GM18502 (cell line): ENCODE data around the gene CLIC5.
A peak's percentile ranks its signal among the peaks of the same experiment; 100 is the strongest.
"Not testable (repeated sequence)": the region's sequence is repeated elsewhere in the genome, so short reads cannot be mapped to it uniquely, and the experiment has no call there.

Source experiments
- ATAC-seq: cut with Tn5 transposase; IDR thresholded peaks from one replicate; pipeline ENCODE4 v1.9.1; 2021; ENCODE audit warnings: mild to moderate bottlenecking; ENCODE audit not compliant: unreplicated experiment, poor library complexity

The CLIC5 gene

DNA sequence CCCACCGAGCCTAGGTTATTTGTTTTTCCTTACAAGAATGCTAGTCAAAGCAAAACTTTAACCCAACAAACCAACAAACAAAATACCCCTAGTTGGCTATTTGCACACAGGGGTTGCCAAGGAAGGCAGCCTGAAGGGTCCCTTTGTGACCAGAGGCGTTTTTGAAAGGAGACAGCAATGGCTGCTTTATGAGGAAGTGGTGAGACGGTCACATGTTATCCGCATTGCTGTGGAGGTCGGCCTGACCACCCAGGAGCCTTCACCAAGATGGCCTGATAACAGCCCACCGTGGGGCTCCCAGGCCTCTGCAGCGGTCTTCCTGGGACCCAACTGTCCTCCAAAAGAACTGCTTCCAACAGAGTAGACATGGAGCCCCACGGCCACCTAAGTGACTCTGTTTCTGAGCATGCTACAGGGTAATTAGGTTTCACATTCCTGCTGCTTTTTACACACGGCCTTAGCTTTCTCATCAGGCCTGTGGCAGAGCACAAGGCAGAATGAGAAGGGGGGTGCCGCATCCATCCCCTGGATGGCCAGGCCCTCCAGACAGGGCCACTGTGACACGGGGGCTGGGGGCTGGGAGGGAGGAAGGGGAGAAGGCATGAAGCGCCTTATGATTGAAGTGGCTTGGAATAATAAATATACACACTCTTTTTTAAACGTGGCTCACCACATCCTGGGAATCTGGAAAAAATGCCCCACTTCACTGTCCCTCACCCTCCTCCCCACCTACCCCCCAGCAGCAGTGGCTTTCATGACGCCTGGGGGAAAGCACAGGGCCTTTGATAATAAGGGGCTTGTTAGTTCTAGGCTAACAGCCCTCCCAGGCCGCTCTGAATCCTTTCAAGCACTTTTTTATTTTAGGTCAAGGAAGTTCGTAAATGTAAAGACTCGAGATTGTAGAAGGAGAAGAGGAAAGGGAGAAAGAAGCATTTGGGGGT, 86.0 kb downstream of the CLIC5 start:
- no peak for ATAC-seq

- no peak for ATAC-seq
Observed at GRCh38 chr6:45928721-45929305, 86.8 kb downstream of the CLIC5 start.

GRCh38 chr6:45927421-45928320, 88.0 kb downstream of the CLIC5 start:
- ATAC-seq: no peak

DNA sequence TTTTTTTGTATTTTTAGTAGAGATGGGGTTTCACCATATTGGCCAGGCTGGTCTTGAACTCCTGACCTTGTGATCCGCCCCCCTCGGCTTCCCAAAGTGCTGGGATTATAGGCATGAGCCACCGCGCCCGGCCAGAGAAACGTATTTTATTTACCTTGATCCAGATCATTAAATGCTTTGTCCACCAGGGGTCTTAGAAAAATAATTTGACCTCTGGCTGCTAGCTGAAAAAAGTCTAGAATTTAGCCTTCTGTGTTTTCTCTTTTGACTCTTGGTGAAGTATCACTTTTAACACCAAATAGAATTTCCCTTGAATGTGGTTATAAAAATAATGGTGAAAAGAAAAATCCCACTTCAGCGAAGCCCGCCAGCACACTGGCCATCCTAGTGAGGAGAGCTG, 89.2 kb downstream of the CLIC5 start:
- not testable (repeated sequence) for ATAC-seq

DNA sequence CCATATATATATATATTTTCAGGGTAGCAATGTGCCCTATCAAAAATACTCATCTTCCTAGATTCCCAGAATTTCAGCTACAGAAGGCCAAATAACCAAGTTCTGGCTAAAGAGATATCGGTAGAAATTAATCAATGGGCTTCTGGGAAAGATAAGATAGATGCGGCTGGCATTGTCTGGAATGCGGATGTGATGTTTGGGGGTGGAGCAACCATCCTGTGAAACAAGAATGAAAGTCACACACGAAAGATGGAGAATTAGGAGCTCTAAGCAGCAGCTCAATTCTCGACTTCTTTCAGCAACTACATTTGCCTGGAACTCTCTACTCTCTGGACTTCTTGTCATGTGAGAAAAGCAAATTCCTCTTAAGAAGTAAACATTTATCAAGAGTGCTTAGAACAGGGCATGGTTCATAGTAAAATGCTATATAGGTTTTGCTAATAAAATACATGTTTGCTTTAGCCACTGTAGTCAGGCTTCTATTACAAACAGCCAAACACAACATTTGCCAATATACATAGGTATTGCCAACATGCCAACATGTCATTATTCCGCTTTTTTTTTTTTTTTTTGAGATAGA, 90.8 kb downstream of the CLIC5 start:
- no peak for ATAC-seq

GRCh38 chr6:45923831-45924391, 91.7 kb downstream of the CLIC5 start:
- ATAC-seq: peak; percentile 71

GRCh38 chr6:45922728-45923351, 92.8 kb downstream of the CLIC5 start:
- ATAC-seq: peak; percentile 34

DNA sequence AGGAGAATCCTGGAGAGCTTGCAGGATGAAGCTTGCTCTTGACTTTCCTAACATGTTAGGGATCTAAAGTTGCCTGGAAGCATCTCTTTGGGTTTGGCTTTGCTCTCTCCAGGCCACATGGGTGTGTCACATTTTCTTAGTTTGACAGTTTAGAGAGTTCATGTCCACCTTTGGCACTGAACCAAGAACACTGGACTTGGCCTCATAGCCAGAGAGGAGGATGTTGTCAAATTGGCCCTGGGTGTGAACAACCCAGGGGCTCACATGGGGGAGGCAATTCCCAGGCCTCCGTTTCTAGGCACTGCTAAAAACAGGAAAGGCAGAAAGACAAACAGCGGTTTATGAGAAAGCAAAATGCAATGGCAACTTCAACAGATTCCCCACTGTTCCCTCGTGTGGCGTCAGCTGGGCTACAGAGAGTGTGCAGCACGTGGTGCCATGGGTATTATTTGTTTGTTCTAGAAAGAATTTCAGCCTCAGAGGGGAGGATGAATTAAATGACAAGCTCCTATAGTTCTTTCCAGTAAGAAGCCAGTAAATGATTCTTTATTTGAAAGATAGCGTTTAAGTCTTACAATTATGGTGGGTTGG, 93.9 kb downstream of the CLIC5 start:
- ATAC-seq: no peak

GRCh38 chr6:45920819-45921511, 94.7 kb downstream of the CLIC5 start:
- ATAC-seq: peak; percentile 61

GRCh38 chr6:45917439-45917838, 98.2 kb downstream of the CLIC5 start:
- ATAC-seq: no peak

GRCh38 chr6:45916692-45917091, 99.0 kb downstream of the CLIC5 start:
- no peak for ATAC-seq

- ATAC-seq: no peak
Observed at GRCh38 chr6:45915780-45916468, 99.7 kb downstream of the CLIC5 start.

GRCh38 chr6:45911691-45912090, 104.0 kb downstream of the CLIC5 start:
- no peak for ATAC-seq

DNA sequence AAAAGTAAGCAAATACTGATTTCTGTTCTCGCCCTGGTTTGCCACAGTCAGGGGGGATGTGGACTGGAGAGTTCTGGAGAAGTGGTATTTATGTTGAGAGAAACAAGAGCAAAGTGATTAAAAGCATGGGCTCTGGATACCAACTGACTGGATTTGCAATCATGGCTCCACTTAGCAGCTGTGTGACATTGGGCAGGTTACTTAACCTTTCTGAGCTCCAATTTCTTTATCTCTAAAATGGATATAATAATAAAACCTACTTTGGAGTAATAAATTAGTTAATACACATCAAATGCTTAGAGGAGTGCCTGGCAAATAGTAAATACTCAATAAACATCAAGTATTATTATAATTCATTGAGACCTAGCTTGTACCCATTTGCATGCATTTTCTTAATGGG, 111.7 kb downstream of the CLIC5 start:
- ATAC-seq: no peak

GRCh38 chr6:45902984-45903383, 112.7 kb downstream of the CLIC5 start:
- no peak for ATAC-seq

- no peak for ATAC-seq
Observed at GRCh38 chr6:45901767-45902650, 113.7 kb downstream of the CLIC5 start.
